Nephron (organoid): ENCODE results near the gene CYGB.

Experiments used
- H3K27ac Mint-ChIP-seq, 3 experiments: 2 replicates each; pipeline ENCODE4 v1.8.0; 2020; ENCODE audit warnings: mixed read lengths in 3 of 3, mild to moderate bottlenecking in 2 of 3, moderate library complexity in 1 of 3
- H3K27me3 Mint-ChIP-seq: 2 replicates; pipeline ENCODE4 v1.8.0; 2021; ENCODE audit warnings: low read depth, mild to moderate bottlenecking, moderate library complexity, mixed read lengths
- H3K36me3 Mint-ChIP-seq: 2 replicates; pipeline ENCODE4 v1.8.0; 2020; ENCODE audit warnings: low read depth, mixed read lengths
- H3K4me1 Mint-ChIP-seq: 2 replicates; pipeline ENCODE4 v1.8.0; 2020; ENCODE audit warnings: mixed read lengths
- H3K4me3 Mint-ChIP-seq, 3 experiments: 2 replicates each; pipeline ENCODE4 v1.8.0; 2020; ENCODE audit warnings: mild to moderate bottlenecking in 3 of 3, mixed read lengths in 3 of 3, moderate library complexity in 2 of 3
- H3K9me3 Mint-ChIP-seq: 2 replicates; pipeline ENCODE4 v1.8.0; 2020; ENCODE audit warnings: mixed read lengths
- TF ChIP-seq, protein P1 (sequence below), 3 experiments: fragments of 200-600 bp; sonication (generic); IDR thresholded peaks; one replicate each; pipeline ENCODE4 v1.5.0; 2021; ENCODE audit warnings: antibody characterized with exemption in 3 of 3; ENCODE audit not compliant: unreplicated experiment in 3 of 3

The CYGB gene

DNA sequence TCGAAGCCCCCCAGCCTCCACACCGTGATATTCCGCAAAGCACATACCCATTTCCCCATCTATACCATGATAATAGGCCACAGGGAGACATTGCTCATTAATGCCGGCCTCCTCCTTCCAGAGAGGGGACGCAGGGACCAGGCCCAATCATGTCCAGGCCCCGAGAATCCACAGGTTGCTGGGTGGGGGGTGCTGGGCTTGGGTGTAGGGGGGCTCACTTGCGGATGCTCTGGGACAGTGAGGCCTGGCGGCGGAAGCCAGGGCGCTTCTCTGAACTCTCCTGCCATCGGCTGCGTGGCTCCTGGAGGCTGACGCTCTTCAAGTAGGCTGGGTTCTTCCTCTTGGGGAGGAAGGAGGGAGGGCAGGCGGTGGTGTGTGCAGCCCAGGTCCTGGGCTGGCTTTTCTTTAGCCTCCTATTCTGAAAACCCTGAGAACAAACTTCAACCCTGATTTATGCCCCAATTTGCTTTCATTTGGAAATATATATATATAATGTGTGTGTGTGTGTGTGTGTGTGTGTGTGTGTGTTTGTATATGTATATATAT, 57.9 kb downstream of the CYGB start:
- no peaks in the 10 kb centered on the region for H3K36me3 Mint-ChIP-seq
- no peak overlapping the region for H3K27ac Mint-ChIP-seq
- peaks cover 3% of the 10 kb centered on the region for H3K27me3 Mint-ChIP-seq
- H3K9me3 Mint-ChIP-seq = no peaks in the 10 kb centered on the region
- TF ChIP-seq, protein P1, sequence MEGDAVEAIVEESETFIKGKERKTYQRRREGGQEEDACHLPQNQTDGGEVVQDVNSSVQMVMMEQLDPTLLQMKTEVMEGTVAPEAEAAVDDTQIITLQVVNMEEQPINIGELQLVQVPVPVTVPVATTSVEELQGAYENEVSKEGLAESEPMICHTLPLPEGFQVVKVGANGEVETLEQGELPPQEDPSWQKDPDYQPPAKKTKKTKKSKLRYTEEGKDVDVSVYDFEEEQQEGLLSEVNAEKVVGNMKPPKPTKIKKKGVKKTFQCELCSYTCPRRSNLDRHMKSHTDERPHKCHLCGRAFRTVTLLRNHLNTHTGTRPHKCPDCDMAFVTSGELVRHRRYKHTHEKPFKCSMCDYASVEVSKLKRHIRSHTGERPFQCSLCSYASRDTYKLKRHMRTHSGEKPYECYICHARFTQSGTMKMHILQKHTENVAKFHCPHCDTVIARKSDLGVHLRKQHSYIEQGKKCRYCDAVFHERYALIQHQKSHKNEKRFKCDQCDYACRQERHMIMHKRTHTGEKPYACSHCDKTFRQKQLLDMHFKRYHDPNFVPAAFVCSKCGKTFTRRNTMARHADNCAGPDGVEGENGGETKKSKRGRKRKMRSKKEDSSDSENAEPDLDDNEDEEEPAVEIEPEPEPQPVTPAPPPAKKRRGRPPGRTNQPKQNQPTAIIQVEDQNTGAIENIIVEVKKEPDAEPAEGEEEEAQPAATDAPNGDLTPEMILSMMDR (IDR thresholded peaks at IDR 0.05; ENCODE audit: unreplicated experiment in 3 of 3) = no peak
- H3K4me3 Mint-ChIP-seq = no peak overlapping the region
- peaks cover 12% of the 10 kb centered on the region for H3K4me1 Mint-ChIP-seq

DNA sequence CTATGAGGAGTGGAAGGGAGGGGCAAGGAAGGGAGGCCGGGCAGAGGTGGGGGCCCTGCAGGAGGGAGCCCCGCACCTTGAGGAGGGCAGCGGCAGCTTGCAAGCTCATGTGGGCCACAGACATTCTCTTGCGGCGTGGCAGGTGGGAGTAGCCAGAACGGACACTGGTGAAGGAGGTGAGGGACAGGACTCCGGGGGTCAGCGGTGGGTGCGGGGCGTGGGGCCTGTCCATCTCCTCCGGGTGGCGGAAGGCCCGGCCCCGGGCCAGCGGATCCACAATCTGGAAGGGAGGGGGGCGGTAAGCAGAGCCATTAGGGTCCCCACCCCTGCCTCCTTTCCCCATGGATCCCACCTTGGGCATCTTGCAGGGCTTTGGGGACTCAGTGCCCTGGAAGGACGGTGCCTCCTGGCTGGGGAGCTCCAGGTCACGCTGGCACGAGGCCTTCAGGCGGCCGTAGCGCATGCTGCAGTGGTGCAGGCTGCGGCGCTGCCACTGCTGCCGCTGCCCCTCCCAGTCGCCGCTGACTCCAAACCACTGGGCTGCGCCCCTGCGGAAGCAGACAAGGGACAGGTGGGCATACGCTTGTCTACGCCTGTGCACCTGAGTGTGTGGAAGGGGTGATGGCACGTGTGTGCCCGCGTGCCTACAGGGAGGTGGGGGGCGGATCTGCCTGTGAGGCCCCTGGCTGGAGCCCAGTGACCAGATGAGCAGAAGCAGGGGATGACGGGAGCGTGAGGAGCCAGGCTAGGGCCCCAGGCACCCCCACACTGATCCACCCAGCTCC, 58.6 kb downstream of the CYGB start:
- TF ChIP-seq, protein P1 (IDR thresholded peaks at IDR 0.05; ENCODE audit: unreplicated experiment in 3 of 3) = no peak
- Mint-ChIP-seq H3K9me3 (no peaks in the 10 kb centered on the region), H3K27ac (no peak overlapping the region), H3K27me3 (peaks cover 3% of the 10 kb centered on the region), H3K4me1 (peaks cover 12% of the 10 kb centered on the region), H3K4me3 (no peak overlapping the region), H3K36me3 (no peaks in the 10 kb centered on the region)

DNA sequence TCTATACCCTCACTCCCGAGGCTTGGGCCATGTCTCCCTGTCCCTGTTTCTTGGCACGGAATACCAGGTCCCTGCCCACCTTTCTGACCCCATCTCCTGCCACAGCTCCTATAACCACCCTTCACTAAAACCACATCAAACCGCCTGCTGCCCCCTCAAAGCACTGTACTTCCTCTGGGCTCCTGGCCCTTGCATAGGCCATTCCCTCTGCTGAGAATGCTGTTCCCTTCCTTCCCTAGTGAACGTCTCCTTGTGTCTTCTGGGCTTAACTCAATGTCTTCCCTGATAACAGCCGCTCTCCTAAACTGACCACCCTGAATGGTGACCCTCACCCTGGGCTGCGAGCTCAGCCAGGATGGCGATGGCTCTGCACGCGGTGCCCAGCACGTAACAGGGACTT, 59.4 kb downstream of the CYGB start:
- TF ChIP-seq, protein P1 (IDR thresholded peaks at IDR 0.05; ENCODE audit: unreplicated experiment in 3 of 3) = no peak
- H3K4me3 Mint-ChIP-seq = no peak overlapping the region
- H3K4me1 Mint-ChIP-seq = peaks cover 12% of the 10 kb centered on the region
- no peaks in the 10 kb centered on the region for H3K9me3 Mint-ChIP-seq
- no peaks in the 10 kb centered on the region for H3K27me3 Mint-ChIP-seq
- no peak overlapping the region for H3K27ac Mint-ChIP-seq
- H3K36me3 Mint-ChIP-seq = no peaks in the 10 kb centered on the region

DNA sequence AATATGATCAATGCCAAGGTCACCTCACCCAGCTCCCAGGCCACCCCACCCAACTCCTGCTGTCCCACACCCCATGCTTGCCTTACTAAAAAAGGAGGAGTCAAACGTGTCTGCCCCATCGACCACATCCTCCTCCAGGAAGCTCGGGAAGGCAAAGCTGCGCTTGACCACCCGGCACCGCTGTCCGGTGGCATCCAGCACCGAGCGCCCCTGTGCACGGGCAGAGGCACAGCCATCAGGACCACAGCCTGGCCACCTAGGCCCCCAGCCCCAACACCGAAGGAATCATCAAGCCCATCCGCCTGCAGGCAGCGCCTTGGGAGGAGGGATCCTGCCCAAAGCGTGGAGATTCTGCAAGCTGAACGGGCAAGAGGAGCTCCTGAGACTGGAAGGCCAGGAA, 59.9 kb downstream of the CYGB start:
- Mint-ChIP-seq H3K27me3 (no peaks in the 10 kb centered on the region), H3K9me3 (no peaks in the 10 kb centered on the region), H3K4me1 (peaks cover 12% of the 10 kb centered on the region), H3K4me3 (no peak overlapping the region), H3K27ac (no peak overlapping the region), H3K36me3 (no peaks in the 10 kb centered on the region)
- TF ChIP-seq, protein P1 (IDR thresholded peaks at IDR 0.05; ENCODE audit: unreplicated experiment in 3 of 3) = no peak
